UCSD-AML1 (cell line): Measurements from ENCODE around the gene ME2.
"Not testable (repeated sequence)": the region's sequence is repeated elsewhere in the genome, so short reads cannot be mapped to it uniquely, and the experiment has no call there.

ENCODE experiments used
- DNase-seq: peaks from one replicate; lab custom pipeline; 2025; ENCODE audit not compliant: unreplicated experiment; lab: John Stamatoyannopoulos, UW

ME2 gene

DNA sequence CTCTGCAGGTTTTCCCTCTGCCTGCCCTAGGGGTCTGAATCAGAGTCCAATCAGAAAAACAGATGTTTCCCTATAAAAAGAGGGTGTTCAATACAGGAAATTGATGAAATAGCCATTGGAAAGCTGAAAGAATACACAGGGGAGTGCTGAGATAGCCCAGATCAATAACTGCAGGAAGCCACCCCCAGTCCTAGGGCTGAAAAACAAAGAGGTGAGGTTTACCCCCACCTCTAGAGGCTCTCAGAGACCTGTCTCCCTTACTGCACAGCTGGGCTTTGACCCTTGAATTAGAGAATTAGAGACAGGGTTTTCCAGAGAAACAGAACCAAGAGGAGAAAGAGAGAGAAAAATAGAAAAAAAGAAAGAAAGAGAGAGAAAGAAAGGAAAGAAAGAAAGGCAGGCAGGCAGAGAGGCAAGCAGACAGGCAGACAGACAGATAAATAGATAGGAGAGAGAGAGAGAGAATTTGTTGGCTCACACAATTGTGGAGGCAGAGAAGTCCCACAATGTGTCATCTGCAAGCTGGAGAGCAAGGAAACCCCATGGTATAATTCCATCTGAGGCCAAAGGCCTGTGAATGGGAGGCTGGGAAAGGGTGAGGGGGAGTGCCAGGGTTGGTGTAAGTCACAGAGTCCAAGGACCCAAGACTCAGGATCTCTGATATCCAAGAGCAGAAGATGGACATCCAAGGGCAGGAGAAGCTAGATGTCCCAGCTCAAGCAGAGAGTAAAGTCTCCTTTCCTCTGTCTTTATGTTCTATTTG, 18.9 kb upstream of the ME2 start:
- DNase-seq = no peak

- no peak for DNase-seq
Observed at GRCh38 chr18:50861617-50862016, 17.3 kb upstream of the ME2 start.

GRCh38 chr18:50862401-50862800, 16.5 kb upstream of the ME2 start:
- DNase-seq = no peak

GRCh38 chr18:50863840-50864375, 15.0 kb upstream of the ME2 start:
- DNase-seq = no peak

DNA sequence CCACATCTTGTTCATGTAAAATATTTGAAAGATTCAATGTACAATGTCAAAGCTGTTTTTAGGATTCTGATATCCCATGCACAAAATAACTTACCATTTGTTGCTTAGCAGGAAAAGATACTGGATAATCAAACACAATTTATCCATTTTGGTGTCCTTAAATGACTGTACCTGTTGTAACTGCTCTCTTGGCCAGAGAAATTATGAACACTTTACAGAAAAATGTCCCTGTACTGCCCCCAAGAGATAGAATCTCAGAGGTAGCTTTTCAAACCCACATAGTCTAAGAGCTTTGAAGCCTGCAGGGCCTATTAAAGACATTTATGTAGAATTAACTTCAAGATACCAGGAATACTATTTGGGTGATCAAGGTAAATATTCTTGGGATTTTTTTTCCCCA, 12.2 kb upstream of the ME2 start:
- DNase-seq = no peak

GRCh38 chr18:50869150-50869549, 9.8 kb upstream of the ME2 start:
- DNase-seq = no peak

GRCh38 chr18:50870138-50870845, 8.6 kb upstream of the ME2 start:
- no peak for DNase-seq

- DNase-seq = no peak
Observed at GRCh38 chr18:50871846-50872245, 7.1 kb upstream of the ME2 start.

DNA sequence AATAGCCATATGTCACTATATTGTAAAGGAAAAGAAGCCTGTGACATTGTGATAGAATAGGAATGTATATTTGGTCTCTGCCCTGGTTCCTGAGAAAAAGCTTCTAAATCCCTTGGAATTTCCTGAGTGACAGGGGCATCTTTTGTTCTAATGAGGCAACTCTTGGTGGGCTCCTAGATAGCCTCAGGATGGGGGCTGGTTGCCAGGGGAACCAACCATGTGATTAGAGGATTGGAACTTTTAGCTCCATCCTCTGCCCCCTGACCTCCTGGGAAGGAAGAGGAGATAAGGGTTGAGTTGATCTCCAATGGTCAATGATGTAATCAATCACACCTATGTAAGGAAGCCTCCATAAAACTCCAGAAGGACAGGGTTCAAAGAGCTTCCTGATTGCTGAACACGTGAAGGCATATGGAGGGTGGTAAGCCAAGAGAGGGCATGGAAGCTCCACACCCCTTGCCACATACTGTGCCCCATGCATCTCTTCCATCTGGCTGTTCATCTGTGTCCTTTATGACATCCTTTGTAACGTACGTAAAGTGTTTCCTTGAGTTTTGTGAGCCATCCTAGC, 2.9 kb upstream of the ME2 start:
- DNase-seq = no peak

DNA sequence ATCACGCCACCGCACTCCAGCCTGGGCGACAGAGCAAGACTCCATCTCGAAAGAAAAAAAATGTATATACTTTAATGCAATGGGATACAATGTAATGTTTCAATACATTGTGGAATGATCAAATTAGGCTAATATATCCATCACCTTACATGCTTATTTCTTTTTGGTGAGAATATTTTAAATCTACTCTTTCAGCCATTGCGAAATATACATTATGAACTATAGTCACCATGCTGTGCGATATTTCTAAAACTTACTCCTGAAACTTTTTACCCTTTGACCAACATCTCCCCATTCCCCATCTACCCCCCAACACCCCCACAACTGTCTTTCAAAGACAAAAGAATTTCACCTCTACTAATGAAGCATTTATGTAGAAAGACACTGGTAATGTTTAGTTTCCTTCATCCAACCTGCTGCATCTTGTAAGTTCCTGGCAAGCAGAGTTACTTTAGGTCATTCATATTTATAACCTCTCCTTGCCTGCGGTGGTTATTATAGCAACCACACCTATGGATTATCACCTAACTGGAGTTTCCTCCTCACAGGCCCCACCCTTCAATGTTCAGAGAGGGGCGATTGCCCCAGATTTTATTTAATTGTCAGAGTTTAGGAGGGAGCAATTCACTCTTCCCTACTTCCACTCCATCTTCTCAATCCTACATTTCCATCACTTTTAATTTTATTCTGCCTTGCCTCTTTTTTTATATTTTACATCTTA, 1.2 kb upstream of the ME2 start:
- DNase-seq = no peak

DNA sequence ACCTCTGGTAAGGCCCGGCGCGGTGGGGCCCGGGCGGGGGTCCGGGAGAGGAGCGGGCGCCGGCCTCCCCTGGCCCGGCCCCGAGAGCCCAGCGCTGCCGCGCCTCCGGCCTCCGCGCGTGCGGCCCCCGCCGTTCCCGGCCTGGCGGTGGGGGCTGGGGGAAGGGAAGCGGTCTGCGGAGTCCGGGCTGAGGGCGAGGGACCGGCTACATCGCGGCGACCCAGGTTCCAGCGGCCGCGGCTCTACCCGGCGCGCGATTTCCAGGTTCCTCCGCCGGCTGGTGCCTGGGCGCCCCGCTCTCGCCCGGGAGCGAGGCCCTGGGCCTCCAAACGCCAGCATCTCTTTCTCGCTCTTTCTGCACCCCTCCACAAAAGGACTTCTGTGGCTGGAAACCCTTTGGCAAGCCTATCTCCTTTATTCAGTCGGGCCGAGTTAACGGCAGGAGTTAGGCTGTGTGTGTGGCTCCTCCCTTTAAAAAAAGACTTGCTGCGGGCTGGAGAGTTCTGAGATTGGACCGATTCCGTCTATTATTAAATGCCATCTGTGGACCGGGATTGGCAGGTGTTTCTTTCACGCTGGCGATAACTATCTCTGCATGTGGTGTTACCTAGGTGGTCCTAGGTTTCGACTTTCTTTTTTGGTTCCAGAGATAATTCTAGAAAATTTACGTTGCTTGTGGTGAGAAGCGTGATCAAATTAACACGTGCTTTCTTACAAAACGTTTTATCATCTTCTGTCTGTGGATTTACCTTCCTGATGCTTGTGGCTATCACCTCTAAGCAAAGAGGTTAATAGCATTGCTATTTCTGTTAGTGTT, 592 bp downstream of the ME2 start:
- peak; percentile 63 for DNase-seq

GRCh38 chr18:50880119-50880465, 1.2 kb downstream of the ME2 start:
- no peak for DNase-seq

- DNase-seq = not testable (repeated sequence)
Observed at GRCh38 chr18:50880944-50881343, 2.0 kb downstream of the ME2 start.

GRCh38 chr18:50886929-50887328, 8.0 kb downstream of the ME2 start:
- DNase-seq = no peak

- no peak for DNase-seq
Observed at GRCh38 chr18:50895350-50896045, 16.6 kb downstream of the ME2 start.

GRCh38 chr18:50896093-50896492, 17.2 kb downstream of the ME2 start:
- DNase-seq = no peak

GRCh38 chr18:50898919-50899318, 20.0 kb downstream of the ME2 start:
- no peak for DNase-seq

DNA sequence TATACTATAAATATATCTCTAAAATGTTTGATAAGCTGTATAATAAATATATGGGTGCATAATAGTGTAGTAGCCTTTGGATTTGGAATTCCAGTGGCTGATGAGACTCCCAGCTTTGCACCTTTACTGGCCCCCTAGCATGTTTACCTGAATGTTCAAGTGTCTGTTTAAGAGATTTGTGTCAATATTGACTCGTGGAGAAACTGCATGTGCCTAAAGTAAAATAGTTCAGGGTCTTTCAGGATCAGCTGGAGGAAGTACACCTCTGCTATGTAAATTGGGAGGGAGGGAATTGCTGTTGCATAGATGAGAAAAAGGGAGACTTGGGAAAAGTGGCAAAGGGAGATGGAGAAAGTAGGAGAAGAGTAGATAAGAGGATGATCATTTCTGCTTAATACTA, 23.9 kb downstream of the ME2 start:
- DNase-seq = no peak

GRCh38 chr18:50906843-50907242, 27.9 kb downstream of the ME2 start:
- DNase-seq = no peak

DNA sequence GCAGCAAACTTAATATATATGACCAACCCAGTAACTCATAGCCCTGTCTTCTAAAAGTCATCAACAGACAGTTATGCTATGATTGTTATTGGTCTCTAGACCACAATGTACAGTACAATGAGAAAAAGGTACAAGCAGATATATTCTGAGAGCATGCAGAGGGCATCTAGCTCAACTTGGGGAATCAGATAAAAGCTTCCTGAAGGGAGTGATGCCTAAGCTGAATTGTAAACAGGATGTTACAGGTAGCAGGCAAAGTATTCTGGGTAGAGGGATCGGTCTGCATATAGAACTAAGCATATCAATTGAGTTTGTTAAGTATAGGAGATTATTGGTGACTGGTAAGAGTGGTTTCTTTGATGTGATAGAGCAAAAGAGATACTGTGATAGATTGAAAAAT, 30.3 kb downstream of the ME2 start:
- no peak for DNase-seq
